NCI-H128 (cell line): Measurements from ENCODE around the gene LRIT2.

ENCODE experiments used
- DNase-seq: peaks from one replicate; lab custom pipeline; 2025; ENCODE audit not compliant: unreplicated experiment; lab: John Stamatoyannopoulos, UW

Gene LRIT2

DNA sequence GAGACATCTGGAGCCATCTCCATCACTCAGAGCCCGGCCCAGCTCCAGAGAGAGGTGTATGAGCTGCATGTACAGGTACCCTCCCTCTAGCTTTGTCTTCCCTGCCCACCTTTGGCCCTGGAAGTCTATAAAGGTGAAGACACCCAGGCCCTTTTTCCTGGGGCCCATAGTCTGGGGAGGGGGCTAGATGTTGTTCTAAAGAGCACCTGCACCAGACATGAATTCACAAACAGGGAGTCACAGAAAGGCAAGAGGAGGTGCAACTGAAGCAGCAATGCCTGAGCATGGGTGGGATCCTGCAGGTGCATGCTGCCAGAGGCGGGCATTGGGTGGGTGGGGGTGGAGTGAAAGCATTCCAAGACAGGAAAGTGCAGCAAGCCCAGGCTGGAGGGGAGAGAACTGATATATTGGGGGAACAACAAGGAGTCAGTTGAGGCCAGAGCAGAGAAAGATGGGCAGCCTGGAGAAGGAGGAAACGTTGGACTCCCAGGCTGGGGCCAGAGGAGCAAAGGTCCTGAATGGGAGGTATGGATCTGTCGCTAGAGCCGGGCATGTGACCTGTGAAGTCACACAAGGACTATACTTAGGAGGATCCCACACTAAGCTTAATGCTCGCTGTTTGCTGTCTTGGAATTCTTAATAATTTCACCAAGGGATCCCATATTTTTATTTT is 19.4 kb downstream of the LRIT2 start:
- DNase-seq = no peak

DNA sequence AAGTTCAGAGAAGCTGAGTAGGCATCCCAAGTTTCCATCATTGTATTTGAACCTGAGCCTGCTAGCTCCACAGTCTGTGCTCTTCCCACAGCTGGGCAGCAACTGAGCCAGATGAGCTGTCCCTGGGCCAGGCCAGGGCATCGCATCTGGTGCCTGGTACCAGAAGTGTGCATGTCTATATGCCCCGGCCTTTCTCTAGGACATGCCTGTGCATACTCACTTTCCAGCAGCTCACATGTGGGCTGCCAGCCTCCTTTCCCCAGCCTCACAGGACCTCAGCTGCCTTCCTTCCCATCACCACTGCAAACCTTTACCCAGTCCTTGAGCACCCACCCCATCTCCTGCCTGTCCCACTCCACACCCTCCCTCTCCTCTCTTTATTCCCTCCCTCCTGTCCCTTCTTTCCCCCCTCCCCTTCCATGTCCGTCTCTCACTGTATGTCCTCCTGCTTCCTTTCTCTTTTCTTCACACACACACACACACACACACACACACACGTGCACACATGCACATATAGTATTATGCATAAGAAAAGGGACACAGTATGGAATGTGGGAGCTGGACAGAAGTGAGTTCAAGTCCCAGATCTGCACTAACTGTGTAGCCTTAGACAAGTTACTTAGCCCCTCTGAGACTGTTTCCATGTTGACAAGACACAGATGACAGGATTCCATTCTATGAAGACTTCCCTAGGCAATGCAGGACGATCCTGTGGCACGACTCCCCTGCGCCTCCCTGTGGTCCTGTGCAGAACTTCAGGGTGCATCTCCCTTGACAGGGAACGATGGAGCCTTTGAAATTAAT is 20.1 kb downstream of the LRIT2 start:
- DNase-seq = peak; percentile 1

DNA sequence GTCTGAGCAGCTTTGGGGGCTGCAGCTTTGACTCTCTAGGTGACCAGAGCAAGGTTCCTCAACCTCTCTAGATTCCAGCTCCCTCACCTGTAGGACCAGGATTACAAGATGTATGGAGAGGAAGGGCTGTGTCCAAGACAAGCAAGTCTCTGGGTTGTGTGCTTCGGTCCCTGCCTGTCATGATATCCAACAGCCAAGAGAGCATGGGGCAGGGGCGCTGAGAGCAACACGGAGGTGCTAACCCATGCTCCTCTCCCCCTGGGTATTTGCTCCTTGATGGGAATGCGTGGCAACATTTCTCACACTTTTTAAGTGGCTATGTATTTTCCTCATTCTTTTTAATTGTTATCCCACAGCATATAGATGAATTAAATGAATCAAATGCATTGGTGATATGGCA is 20.7 kb downstream of the LRIT2 start:
- DNase-seq = no peak

DNA sequence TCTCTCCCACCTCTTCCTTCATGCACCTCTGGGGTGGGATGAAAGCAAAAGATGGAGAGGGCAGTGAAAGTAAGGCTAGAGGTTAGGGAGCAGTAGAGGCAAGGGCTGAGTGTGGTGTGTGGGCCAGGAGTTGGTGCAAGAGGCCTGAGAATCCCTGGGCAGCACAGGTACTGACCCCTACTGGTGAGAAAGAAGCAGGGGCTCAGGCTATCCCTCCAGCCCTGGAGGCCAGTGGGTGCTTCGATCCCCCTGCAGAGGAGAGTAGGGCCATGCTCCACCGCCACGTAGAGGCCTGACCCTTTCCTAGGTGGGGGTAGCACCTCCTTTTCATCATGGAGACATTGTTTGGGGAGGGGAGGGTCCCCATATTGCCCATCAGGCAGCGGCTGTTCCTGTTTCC is 21.2 kb downstream of the LRIT2 start:
- no peak for DNase-seq

DNA sequence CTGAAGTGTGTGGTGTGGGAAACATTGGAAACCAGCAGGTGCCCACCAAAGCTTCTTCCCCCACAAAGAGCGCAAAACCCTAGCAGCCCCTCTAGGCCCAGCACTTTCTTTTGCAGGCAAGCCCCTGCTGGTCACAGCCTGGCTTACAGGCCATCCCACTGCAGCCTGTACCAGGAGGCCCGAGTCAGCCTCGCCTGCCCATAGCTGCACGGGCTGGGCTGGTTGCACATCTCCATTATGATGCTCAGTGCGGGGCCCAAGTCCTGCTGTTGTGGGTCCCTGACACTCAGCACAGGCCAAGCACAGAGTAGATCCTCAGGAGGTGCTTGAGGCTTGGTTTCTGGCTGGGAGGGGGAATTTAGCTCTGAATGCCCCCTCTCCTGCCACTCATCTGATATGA is 23.0 kb downstream of the LRIT2 start:
- no peak for DNase-seq

DNA sequence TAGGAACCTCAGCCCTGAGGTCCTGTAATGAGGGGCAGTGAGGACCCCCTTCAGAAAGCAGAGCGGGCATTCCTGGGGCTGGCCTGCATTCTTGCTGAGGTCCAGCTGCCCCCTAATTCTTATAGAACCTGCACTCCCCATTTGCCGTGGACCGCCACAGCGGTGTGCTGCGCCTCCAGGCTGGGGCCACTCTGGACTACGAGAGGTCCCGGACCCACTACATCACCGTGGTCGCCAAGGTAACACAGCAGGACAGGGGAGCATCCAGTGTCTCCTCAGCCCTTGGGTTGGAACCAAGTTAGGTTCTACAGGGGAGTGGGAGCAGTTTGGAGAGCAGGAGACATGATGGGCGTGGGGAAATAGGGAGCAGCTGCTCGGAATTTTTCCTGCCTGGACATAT is 23.7 kb downstream of the LRIT2 start:
- DNase-seq = no peak

DNA sequence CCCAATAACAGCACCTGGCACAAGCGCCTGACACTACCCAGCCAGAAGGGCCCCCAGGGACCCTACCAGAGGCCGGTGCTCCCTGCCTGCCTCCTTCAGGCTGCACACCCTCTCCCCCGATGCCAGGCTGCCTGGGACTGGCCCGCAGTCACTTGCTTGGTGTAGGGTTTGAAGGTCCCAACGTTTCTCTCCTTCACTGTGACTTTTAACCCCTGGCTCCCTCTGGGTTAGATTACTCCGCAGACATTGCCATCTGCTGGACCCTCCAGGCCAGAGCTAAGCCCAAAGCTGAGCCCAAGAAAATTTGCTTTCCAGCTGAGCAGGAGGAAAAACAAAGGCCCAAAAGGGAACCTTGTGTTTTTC is 24.1 kb downstream of the LRIT2 start:
- no peak for DNase-seq

DNA sequence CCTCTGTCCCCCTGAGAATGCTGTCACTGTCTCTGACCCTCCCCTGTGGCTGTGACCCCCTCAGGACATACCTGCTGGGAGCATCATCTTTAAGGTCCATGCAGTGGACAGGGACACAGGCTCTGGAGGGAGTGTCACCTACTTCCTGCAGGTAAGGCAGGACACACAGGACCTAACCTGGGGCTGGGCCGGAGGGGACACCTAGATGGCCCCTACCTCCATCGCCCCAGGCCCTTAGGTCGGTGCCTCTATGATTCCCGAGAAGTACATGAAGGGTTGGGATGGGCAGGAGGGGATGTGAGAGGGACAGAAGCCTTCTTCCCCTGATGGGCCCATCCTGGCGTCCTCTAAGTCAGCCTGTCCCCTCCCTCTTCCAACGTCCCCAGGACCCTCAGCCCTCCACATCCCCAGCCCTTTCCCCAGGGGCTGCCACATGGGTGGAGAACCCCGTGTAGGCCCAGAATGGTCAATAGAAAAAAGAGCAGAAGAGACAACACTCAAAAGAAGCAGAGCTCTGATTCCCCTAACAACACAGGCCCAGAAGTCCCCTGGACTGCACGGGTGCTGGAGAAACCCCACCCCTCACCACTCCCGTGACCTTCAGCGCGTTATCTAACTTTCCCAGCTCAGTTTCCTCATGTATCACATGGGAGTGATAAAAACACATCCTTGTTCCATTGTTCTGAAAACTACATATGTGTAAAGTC is 24.7 kb downstream of the LRIT2 start:
- DNase-seq = no peak

DNA sequence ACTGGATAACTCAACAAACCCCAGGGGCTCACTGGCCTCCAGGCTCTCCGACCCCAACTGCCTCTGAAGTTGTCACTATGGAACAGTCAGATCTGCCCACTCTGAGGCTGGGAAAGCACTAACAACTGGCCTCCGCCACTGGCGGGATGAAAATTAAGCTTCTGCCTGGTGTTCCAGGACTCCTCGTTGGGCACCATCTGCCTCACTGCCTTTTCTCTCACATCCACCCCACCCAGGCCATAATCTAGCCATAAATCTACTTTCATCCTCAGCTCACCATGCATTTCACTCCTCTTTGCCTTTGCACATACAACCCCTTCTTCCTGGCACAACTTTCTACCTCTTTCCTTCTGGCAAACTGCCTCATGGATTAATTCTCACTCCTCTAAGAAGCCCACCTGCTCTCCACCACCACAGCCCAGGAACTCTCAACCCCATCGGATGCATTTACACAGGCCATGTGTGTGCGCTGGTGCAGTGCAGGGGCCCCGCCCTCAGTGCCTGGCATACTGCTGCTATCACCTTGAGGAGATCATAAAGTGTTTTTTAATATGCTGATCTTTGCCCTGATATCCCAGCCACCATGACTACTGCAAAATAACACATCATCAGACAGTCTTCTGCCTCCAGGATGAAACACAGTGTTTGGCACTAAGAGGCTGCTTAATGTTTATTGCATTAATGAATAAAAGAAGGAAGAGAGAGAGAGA is 27.0 kb downstream of the LRIT2 start:
- DNase-seq = no peak

DNA sequence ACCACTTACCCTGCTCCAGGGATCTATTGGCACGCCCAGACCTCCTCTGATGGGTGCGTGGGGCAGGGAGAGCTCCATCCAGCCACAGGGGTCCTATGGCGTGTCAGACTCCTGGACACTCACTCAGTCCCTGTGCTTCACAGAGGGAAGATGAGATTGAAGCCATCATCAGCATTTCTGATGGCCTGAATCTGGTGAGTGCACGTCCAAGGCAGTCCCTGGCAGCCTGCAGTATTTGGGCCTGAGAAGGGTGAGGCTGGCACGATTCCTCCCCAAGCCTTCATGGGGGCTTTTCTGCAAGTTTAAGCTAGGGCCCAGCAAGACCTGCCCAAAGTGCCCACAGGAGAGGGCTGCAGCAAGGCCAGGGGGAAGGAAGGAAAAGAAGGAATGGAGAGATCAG is 27.7 kb downstream of the LRIT2 start:
- DNase-seq = no peak

DNA sequence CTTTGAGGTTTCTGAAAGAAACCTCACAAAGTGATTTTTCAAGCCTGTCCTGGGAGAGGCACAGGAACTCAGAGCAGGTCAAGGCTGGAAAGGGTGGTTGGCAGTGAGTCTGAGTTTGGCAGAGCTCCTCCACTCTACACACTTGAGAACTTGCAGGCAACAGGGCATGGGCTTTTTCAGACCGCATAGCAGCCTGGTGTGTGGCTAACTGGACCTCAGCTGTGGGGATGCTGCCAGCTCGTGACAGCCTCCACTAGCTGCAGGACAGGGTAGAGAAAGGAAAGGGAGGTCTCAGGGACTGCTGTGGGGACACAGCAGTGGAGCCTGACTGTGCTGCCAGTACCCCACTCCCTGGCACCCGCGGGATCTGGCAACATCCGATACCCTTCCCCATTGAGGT is 28.4 kb downstream of the LRIT2 start:
- no peak for DNase-seq

DNA sequence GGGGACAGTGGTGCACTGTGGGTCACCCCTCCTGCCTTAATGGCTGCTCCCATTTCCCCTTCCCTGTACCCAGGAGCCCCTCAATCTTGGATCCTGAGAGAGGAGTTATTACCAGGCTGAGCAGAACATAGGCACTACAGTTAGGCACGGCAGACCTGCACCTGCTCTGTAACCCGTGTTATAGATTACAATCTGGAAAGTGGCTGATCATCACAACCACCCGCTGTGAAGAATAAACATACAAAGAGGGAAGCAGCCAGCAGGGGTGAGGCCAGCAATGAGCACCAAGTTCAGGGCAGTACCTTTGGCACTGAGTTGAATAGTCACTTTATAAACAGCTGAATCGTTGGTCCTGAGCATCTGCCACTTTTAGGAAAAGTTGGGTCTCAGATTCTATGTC is 29.3 kb downstream of the LRIT2 start:
- DNase-seq = no peak

DNA sequence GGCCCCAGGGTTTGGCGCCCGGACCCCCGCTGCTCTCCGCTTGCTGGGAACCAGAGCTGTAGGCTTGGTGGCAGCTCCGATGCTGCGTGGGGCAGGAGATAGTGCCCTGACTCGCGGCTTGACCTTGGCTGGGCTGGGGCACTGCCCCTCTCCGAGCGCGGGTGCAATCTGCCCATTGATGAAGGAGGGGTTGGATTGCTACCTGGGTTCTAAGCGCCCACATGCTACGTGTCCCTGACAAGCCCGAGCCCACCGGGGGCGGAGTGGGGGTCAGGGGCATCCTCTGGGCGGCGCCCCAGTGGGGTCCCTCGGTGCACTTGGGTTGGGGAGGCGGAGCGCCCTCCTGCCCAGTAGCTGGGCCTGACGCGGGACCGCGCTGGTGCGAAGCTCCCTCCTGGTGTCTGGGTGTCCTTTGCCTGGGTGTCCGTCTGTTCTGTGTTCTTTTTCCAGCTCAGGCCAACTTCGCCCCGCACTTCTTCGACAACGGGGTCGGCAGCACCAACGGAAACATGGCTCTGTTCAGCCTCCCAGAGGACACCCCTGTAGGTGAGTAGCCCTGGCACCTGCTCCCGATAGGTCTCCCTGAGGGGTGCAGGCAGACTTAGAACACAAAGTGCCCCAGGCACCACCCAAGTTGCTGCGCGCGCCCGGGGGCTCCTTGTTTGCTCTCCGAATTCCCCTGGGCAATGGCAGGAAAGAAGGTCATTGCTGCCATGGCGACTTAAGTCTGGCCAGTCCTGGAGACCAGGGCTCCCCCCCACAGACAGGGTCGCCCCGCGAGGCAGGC is 30.1 kb downstream of the LRIT2 start:
- no peak for DNase-seq

DNA sequence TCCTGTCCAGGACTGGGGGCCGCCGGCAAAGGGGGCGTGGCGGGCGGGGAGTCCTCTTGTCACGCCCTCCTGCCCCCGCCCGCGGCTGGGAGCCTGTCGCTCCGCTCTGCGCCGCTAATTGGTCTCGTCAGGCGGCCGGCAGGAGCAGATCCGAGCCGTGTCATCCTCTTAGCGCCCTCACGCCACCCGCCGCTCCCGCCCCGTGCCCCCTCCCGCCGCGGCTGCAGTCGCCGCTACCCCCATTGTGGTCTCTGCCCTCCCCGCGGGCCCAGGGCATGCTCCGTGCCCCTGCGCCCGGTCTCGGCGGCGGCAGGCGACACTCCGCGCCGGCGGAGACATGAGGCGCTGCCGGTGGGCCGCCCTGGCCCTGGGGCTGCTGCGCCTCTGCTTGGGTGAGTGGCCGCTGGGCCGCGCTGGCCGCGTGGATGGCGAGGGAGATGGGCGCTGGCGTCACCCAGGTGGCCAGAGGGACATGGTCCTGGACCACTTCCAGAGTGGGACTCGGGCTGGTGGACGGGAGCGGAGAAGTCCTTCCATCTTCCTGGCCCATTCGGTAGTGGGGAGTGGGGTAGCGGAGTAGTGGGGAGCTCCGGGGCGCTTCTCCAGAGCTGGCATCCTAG is 30.8 kb downstream of the LRIT2 start, which contains the start of gene CDHR1:
Gene CDHR1 (plus strand): TSS at position 114 of the 620 bp plus-strand sequence. CDS start 224 bp downstream, at position 338.
- DNase-seq = no peak

DNA sequence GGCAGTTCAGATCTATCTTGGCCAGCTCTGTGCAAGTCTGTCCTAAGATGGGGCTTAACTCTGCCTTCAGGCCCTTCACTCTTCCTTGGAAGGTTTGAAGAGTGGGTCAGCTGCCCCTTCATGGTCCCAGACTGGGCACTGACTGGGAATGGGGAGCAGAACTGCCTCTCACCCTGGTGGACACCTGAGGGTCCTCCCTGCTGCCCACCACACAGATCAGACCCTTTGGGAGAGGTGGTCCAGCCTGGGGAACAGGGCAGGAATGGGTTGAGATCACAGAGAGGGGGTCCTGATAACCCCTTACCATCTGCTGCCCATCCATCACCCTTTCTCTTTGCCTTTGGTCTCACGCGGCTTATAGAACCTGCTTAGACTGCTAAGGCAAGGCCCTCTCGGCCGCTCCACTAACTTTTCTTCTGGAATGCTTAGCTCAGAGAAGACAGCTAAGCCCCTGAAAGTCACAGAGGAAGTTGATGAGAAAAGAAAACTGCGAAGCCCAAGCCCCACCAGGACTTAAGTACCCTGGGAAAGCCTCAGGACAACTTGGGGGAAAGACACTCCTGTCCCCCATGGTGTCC is 31.4 kb downstream of the LRIT2 start:
- DNase-seq = no peak

DNA sequence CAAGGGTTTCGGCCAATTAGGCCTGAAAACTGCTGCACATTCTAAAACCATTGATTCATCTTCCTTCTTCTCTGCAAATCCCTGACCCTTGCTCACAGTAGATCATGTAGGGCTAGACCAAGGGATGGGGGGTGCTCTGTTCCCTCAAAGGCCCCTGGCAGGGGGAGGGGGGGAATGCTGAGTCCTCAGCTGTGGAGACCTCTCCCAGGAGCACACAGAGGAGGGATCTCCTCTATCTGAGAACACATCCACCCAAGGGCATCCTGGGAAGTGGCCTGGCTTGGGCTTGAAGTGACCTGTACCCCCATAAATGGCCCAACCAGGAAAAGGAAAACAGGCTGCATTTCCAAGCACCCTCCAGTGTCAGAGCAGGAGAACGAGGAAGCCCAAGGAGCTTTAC is 32.0 kb downstream of the LRIT2 start:
- no peak for DNase-seq

DNA sequence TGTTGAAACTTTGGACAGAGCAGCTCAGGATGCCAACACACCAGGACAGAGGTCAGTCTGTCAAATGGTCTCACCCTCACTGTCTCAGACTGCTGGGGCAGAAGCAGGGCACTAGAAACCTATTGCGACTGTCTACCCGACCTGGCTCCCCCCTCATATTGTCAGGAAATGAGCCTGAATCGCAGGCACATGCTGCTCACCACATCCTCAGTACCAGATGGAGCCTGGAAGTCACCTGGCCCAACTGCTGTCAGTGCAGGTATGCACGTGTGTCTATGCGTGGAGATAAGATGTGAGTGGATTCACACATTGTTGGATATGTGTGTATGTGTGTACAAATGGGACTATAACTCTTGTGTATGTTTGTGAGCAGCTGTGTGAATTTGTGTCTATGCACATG is 34.2 kb downstream of the LRIT2 start:
- DNase-seq = no peak

DNA sequence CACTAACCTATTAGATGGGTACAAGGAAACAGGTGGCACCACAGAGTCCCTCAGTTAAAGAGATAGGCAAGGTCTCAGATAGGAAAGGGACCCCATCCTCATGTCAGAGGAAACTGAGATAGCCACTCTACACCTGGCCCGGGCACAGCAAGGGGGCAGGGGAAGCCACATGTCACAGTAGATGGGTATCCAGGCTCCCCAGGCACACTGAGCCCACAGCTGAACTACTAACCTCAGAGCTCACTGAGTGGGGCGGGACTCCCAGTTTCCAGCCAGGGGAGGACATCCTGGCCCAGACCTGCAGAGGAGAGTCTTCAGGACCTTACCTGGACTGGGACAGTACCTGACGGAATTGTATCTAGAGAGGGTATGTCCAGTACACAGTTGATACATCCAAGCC is 34.7 kb downstream of the LRIT2 start:
- DNase-seq = no peak

DNA sequence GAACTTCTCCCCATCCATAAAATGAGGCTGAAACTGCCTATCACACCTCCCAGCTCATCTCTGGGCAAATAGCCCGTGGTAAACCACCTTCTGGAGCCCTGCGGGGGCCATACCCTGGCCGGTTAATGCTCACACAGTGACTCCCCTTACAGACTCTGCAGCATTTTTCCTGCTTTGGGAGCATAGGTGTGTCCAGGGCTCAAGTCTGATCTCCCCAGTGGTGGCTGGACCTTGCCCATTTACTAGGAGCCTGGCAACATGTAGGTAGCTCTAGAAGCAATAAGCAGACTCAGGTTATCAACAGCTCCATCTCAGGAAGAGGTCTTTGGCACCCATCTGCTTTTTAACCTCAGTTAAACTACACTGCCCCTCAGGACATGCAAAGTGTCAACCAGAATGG is 36.5 kb downstream of the LRIT2 start:
- no peak for DNase-seq
